GM18520 (cell line): ENCODE results near the gene GPAT3.
"Not testable (repeated sequence)": the region's sequence is repeated elsewhere in the genome, so short reads cannot be mapped to it uniquely, and the experiment has no call there.

Experiments used
- ATAC-seq: cut with Tn5 transposase; IDR thresholded peaks from one replicate; pipeline ENCODE4 v1.9.1; 2021; ENCODE audit not compliant: unreplicated experiment

Gene GPAT3

DNA sequence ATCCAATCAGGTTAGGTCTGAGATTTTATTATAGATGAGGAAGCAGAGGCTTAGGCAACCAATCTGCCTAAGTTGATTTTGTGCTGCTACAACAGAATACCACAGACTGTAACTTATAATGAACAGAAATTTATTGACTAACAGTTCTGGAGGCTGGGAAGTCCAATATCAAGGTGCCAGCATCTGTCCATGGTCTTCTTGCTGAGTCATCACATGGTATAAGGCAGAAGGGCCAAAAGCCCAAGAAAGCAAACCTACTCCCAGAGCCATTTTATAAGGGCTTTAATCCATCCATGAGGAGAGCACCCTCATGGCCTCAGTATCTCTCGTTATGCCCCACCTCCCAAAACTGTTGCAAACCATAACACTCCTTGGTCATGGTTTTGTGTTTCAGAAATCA, 55.8 kb downstream of the GPAT3 start:
- ATAC-seq, result no peak

- no peak for ATAC-seq
These were observed 63.3 kb downstream of the GPAT3 start for GRCh38 chr4:83599183-83599582.

- no peak for ATAC-seq
These were observed 67.2 kb downstream of the GPAT3 start for GRCh38 chr4:83603129-83603528.

DNA sequence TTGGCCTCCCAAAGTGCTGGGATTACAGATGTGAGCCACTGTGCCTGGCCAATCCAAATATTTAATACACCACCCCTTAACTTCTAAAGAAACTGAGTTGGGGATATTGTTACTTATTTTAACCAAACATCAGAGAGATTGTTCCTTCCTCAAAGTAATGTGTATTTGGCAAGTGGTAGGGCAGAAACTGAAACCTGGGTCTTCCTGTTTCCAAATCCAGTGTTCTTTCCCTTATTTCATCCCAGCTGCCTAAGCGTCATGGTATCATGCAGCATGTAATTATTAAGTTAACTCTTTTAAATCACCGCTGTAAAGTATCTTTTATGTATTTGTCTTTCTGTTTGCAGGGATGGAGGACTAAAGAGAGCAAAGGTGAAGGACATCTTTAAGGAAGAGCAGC, 68.4 kb downstream of the GPAT3 start:
- no peak for ATAC-seq

GRCh38 chr4:83605210-83605609, 69.3 kb downstream of the GPAT3 start:
- no peak for ATAC-seq

- no peak for ATAC-seq
These were observed 69.8 kb downstream of the GPAT3 start for GRCh38 chr4:83605744-83606172.

- ATAC-seq, result no peak
These were observed 70.6 kb downstream of the GPAT3 start for GRCh38 chr4:83606460-83606859.

GRCh38 chr4:83606898-83607297, 71.0 kb downstream of the GPAT3 start:
- ATAC-seq, result peak; percentile 48

DNA sequence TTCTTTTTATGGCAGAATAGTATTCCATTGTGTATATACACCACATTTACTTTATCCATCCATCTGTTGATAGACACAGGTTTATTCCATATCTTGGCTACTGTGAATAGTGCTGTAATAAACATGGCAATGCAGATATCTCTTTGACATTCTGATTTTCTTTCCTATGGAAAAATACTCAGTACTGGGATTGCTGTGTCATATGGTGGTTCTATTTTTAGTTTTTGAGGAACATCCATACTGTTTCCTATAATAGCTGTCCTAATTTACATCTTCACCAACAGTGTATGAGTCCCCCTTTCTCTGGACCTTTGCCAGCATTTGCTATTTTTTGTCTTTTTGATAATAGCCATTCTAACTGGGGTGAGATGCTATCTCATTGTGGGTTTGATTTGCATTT, 73.5 kb downstream of the GPAT3 start:
- ATAC-seq, result no peak

- ATAC-seq, result no peak
These were observed 74.8 kb downstream of the GPAT3 start for GRCh38 chr4:83610729-83611128.

DNA sequence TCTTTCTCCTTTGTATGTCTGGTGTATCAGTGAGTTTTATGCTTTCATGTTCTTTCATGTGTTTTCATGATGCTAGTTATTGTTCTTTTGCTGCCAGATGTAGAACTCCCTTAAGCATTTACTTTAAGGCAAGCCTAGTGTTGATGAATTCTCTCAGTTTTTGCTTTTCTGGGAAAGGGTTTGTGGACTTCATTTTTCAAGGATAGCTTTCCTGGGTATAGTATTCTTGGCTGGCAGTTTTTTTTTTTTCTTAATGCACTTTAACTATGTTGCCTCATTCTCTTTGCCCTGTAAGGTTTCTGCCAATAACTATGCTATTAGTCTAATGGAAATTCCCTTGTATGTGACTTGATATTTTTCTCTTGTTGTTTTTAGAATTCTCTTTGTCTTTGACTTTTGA, 77.1 kb downstream of the GPAT3 start:
- no peak for ATAC-seq

GRCh38 chr4:83613994-83614393, 78.1 kb downstream of the GPAT3 start:
- no peak for ATAC-seq

DNA sequence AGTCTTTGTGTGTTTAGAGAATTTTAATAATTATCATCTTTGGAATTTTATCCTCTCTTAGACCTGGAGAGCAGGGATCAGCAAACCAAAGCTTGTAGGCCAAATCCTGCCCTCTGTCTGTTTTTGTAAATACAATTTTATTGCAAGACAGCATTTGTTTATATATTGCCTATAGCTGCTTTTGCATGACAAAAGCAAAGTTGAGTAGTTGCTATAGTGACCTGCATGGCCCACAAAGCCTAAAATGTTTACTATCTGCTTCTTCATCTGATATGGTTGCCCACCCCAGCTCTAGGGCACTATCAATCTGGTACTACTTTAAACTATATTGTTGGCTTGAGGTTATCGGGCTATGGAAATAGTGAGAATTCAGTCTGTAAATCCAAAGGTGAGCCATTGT, 80.3 kb downstream of the GPAT3 start:
- ATAC-seq, result no peak

DNA sequence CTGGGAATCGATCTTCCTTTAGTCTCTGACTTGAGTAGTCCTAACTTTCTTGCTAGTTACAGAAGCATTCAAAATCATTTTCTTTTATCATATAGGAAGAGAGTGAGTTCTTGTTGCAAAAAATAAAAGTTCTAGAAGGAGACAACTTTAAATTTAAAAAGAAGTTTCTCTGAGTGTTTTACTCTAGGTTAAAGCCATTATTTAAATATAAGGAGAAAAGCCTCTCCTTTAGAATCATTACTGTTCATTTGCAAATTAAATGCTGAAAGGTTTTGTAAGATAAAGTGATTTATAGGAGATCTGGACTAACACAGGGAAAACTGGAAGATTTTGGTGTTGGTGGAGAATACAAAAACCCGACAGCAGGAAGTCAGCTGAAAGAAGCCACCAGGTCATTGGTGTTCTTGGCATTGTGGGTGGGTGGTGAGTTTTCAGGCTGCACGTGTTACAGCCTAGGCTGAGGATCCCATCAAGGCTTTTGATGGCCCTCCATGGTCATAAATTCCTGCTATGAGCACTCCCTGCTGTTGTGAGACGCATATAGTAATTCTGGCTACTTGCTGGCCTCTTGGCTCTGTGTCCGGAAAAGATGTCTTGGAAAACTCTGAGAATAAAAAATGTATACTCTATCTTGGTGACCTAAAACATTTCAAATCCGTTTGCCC, 81.6 kb downstream of the GPAT3 start:
- ATAC-seq, result no peak

- no peak for ATAC-seq
These were observed 82.5 kb downstream of the GPAT3 start for GRCh38 chr4:83618431-83618830.

GRCh38 chr4:83618991-83619645, 83.2 kb downstream of the GPAT3 start:
- ATAC-seq, result no peak

- ATAC-seq, result not testable (repeated sequence)
These were observed 86.2 kb downstream of the GPAT3 start for GRCh38 chr4:83622127-83622526.

- no peak for ATAC-seq
These were observed 89.9 kb downstream of the GPAT3 start for GRCh38 chr4:83625821-83626220.

GRCh38 chr4:83626245-83626836, 90.4 kb downstream of the GPAT3 start:
- ATAC-seq, result no peak

- ATAC-seq, result no peak
These were observed 94.2 kb downstream of the GPAT3 start for GRCh38 chr4:83629945-83630721.

DNA sequence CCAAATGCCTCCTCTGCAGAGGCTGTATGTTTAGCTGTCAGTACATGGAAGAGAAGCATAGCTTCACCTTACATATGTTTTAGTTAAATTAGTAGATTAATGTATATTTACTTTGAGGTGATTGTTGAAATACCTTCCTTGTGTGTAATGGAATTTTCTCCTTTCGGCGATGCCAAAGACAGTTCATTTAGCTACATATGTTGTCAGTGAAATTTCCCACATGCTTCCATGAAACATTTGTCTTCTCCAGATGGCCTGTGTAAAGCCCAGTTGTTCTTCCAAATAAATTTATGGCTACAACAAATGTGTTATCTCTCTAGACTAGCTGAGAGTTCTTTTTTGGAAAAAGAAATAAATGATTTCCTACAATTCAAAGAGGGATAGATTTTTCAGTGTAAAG, 95.2 kb downstream of the GPAT3 start:
- ATAC-seq, result no peak

- no peak for ATAC-seq
These were observed 101.0 kb downstream of the GPAT3 start for GRCh38 chr4:83636930-83637329.
